HCT116 (cell line): ENCODE measurements around the gene TRIM38.

Experiments
- CBX3 ChIP-seq: IDR thresholded peaks from 2 replicates; pipeline ENCODE4 v1.6.1; 2012; ENCODE audit warnings: low read depth
- CTCF ChIP-seq, 3 experiments: fragments of 200-600 bp in 1 of 3; sonication (generic) in 1 of 3; IDR thresholded peaks in 2 of 3; conservative IDR thresholded peaks in 1 of 3; 2 replicates each; pipeline ENCODE4 v1.5.1; 2012 to 2017; ENCODE audit warnings: low read depth in 2 of 3, low read length in 2 of 3, antibody characterized with exemption in 1 of 3, borderline replicate concordance in 1 of 3, control low read depth in 1 of 3, mild to moderate bottlenecking in 1 of 3, mixed read lengths in 1 of 3, mixed run types in 1 of 3, moderate library complexity in 1 of 3; ENCODE audit not compliant: insufficient read depth in 1 of 3
- EZH2 ChIP-seq: fragments of 200-600 bp; sonication (generic); IDR thresholded peaks from 2 replicates; pipeline ENCODE4 v1.6.1; 2017; ENCODE audit warnings: antibody characterized with exemption, mixed run types
- FOSL1 ChIP-seq: IDR thresholded peaks from 2 replicates; pipeline ENCODE4 v1.6.1; 2012; ENCODE audit warnings: low read depth
- POLR2AphosphoS5 ChIP-seq: IDR thresholded peaks from 2 replicates; pipeline ENCODE4 v1.6.1; 2011; ENCODE audit warnings: mild to moderate bottlenecking, low read depth, low read length, moderate library complexity
- REST ChIP-seq: IDR thresholded peaks from 2 replicates; pipeline ENCODE4 v1.6.1; 2012; ENCODE audit warnings: low read depth
- SIN3A ChIP-seq: IDR thresholded peaks from 2 replicates; pipeline ENCODE4 v1.6.1; 2012; ENCODE audit warnings: low read depth
- SRF ChIP-seq: IDR thresholded peaks from 2 replicates; pipeline ENCODE4 v1.6.1; 2012; ENCODE audit warnings: low read depth
- YY1 ChIP-seq: IDR thresholded peaks from 2 replicates; pipeline ENCODE4 v1.6.1; 2011; ENCODE audit warnings: low read length, low read depth, moderate library complexity, mild to moderate bottlenecking; ENCODE audit not compliant: insufficient replicate concordance; ENCODE audit errors: extremely low read depth

GRCh38 chr6:25965058-25965457 is 2.5 kb downstream of the TRIM38 start:
- TF ChIP-seq EZH2 (no peak), SRF (no peak), CBX3 (no peak), FOSL1 (no peak), CTCF (IDR thresholded peaks at IDR 0.05 in 2 of 3, conservative IDR thresholded peaks at IDR 0.05 in 1 of 3; ENCODE audit: borderline replicate concordance in 1 of 3, insufficient read depth in 1 of 3, low read depth in 2 of 3, low read length in 2 of 3) (no peak), REST (no peak), YY1 (no peak), POLR2AphosphoS5 (no peak), SIN3A (no peak)
